ENCODE measurements around the gene DPP6.

GRCh38 chr7:154937837-154938236 lies 885.6 kb downstream of the DPP6 start:
- TF ChIP-seq POLR2A (IDR thresholded peaks at IDR 0.05; ENCODE audit: low read length) (no peak), GATA1 (IDR thresholded peaks at IDR 0.05; ENCODE audit: low read depth, low read length) (no peak)
